ENCODE results near the gene MINDY4B.
"Not testable (repeated sequence)": the region's sequence is repeated elsewhere in the genome, so short reads cannot be mapped to it uniquely, and the experiment has no call there.

The MINDY4B gene

DNA sequence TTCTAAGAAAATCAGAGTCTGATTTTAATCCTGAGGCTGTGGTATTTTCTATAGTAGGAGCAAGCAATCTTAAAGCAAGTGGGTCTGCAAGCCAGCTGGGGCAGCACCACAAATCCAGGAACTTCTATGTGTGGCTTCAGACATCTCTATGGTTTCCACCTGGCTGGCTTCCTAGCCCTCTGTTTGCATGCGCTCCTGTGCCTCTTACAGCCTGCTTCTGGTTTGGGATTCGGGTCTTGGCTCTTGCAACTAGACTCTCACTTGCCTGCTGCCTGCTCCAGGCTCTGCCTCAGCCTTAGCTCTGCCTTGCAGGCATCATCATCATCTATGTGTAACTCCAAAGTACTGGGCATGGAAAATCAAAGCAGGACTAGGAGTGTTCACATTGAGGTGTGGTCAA is 43.4 kb downstream of the MINDY4B start:
- Histone ChIP-seq H4K20me1 (ENCODE audit: insufficient read depth, low read length) (no peaks in the 10 kb centered on the region), H3F3A (ENCODE audit: insufficient read depth, low read length) (no peaks in the 10 kb centered on the region), H3K36me3 (ENCODE audit: insufficient read depth, low read length) (no peaks in the 10 kb centered on the region), H3K9ac (ENCODE audit: low read length) (no peak overlapping the region), H3K4me2 (ENCODE audit: low read length) (no peak overlapping the region), H3K27me3 (ENCODE audit: insufficient read depth, low read length) (no peaks in the 10 kb centered on the region), H3K9me2 (ENCODE audit: low read depth, low read length) (no peaks in the 10 kb centered on the region), H3K9me3 (ENCODE audit: low read length) (no peaks in the 10 kb centered on the region), H3K79me2 (ENCODE audit: insufficient read depth, low read length) (no peaks in the 10 kb centered on the region), H2AFZ (ENCODE audit: low read length) (no peak overlapping the region), H3K27ac (ENCODE audit: low read depth, low read length, poor library complexity, severe bottlenecking) (no peak overlapping the region), H3K4me3 (ENCODE audit: low read depth, low read length, poor library complexity, severe bottlenecking) (no peak overlapping the region), H3K4me1 (ENCODE audit: insufficient read depth, low read length, severe bottlenecking) (no peaks in the 10 kb centered on the region)
- TF ChIP-seq EZH2 (IDR thresholded peaks at IDR 0.05; ENCODE audit: borderline replicate concordance, low read length): no peak
- TF ChIP-seq, protein P1, sequence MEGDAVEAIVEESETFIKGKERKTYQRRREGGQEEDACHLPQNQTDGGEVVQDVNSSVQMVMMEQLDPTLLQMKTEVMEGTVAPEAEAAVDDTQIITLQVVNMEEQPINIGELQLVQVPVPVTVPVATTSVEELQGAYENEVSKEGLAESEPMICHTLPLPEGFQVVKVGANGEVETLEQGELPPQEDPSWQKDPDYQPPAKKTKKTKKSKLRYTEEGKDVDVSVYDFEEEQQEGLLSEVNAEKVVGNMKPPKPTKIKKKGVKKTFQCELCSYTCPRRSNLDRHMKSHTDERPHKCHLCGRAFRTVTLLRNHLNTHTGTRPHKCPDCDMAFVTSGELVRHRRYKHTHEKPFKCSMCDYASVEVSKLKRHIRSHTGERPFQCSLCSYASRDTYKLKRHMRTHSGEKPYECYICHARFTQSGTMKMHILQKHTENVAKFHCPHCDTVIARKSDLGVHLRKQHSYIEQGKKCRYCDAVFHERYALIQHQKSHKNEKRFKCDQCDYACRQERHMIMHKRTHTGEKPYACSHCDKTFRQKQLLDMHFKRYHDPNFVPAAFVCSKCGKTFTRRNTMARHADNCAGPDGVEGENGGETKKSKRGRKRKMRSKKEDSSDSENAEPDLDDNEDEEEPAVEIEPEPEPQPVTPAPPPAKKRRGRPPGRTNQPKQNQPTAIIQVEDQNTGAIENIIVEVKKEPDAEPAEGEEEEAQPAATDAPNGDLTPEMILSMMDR (IDR thresholded peaks at IDR 0.05; ENCODE audit: low read length): no peak

DNA sequence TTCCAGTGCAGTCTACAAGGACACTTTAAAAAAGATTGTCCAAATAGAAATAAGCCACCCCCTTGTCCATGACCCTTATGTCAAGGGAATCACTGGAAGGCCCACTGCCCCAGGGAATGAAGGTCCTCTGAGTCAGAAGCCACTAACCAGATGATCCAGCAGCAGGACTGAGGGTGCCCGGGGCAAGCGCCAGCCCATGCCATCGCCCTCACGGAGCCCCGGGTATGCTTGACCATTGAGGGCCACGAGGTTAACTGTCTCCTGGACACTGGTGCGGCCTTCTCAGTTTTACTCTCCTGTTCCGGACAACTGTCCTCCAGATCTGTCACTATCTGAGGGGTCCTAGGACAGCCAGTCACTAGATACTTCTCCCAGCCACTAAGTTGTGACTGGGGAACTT is 47.3 kb downstream of the MINDY4B start:
- not testable (repeated sequence) for H3F3A ChIP-seq (ENCODE audit: insufficient read depth, low read length); H3K4me3 ChIP-seq (ENCODE audit: low read depth, low read length, poor library complexity, severe bottlenecking); H3K4me1 ChIP-seq (ENCODE audit: insufficient read depth, low read length, severe bottlenecking); H3K9ac ChIP-seq (ENCODE audit: low read length); H3K27ac ChIP-seq (ENCODE audit: low read depth, low read length, poor library complexity, severe bottlenecking); H3K27me3 ChIP-seq (ENCODE audit: insufficient read depth, low read length); H4K20me1 ChIP-seq (ENCODE audit: insufficient read depth, low read length); H3K79me2 ChIP-seq (ENCODE audit: insufficient read depth, low read length); H2AFZ ChIP-seq (ENCODE audit: low read length); H3K9me3 ChIP-seq (ENCODE audit: low read length); H3K4me2 ChIP-seq (ENCODE audit: low read length); H3K9me2 ChIP-seq (ENCODE audit: low read depth, low read length); H3K36me3 ChIP-seq (ENCODE audit: insufficient read depth, low read length)

DNA sequence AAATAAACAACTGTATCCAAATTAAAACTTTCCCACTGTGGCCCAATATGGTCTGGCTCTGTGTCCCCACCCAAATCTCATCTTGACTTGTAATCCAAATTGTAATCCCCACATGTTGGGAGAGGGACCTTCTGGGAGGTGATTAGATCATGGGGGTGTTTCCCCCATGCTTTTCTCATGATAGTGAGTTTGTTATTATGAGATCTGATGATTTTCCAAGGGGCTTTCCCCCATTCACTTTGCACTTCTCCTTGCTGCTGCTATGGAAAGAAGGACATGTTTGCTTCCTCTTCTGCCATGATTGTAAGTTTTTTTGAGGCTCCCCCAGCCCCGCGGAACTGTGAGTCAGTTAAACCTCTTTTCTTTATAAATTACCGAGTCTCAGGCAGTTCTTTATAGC is 55.0 kb downstream of the MINDY4B start:
- Histone ChIP-seq H3K79me2 (ENCODE audit: insufficient read depth, low read length) (no peaks in the 10 kb centered on the region), H3K27ac (ENCODE audit: low read depth, low read length, poor library complexity, severe bottlenecking) (no peak overlapping the region), H3K9me2 (ENCODE audit: low read depth, low read length) (no peaks in the 10 kb centered on the region; the same call in 1 of the 2 replicates), H3K27me3 (ENCODE audit: insufficient read depth, low read length) (peaks cover 6% of the 10 kb centered on the region; the same call in 1 of the 2 replicates), H3K4me1 (ENCODE audit: insufficient read depth, low read length, severe bottlenecking) (no peaks in the 10 kb centered on the region), H3K4me2 (ENCODE audit: low read length) (no peak overlapping the region), H3F3A (ENCODE audit: insufficient read depth, low read length) (no peaks in the 10 kb centered on the region), H3K9ac (ENCODE audit: low read length) (no peak overlapping the region), H2AFZ (ENCODE audit: low read length) (no peak overlapping the region), H3K36me3 (ENCODE audit: insufficient read depth, low read length) (no peaks in the 10 kb centered on the region; the same call in 1 of the 2 replicates), H4K20me1 (ENCODE audit: insufficient read depth, low read length) (no peaks in the 10 kb centered on the region), H3K4me3 (ENCODE audit: low read depth, low read length, poor library complexity, severe bottlenecking) (no peak overlapping the region), H3K9me3 (ENCODE audit: low read length) (peaks cover 6% of the 10 kb centered on the region; the same call in 1 of the 2 replicates)
- TF ChIP-seq, protein P1 (IDR thresholded peaks at IDR 0.05; ENCODE audit: low read length): no peak

DNA sequence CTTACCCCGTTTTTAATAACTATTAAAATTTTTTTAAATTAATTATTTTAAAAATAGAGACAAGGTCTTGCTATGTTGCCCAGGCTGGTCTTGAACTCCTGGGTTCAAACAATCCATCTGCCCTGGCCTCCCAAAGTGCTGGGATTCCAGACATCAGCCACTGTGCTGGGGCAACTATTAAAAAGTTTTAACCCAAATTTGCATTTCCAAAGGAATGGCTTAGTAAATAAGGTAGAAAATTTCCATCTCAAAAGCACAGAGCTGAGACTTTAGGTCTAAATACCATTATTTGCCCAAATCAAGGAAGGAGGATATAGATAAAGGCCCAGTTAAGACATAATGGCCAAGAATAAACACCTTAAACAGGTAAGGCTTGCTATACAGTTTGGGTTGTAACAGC is 56.4 kb downstream of the MINDY4B start:
- no peaks in the 10 kb centered on the region for H3F3A ChIP-seq (ENCODE audit: insufficient read depth, low read length)
- H3K9ac ChIP-seq (ENCODE audit: low read length): no peak overlapping the region
- peaks cover 6% of the 10 kb centered on the region; the same call in 1 of the 2 replicates for H3K27me3 ChIP-seq (ENCODE audit: insufficient read depth, low read length)
- TF ChIP-seq EZH2 (IDR thresholded peaks at IDR 0.05; ENCODE audit: borderline replicate concordance, low read length): no peak
- TF ChIP-seq, protein P1 (IDR thresholded peaks at IDR 0.05; ENCODE audit: low read length): no peak
- H3K4me1 ChIP-seq (ENCODE audit: insufficient read depth, low read length, severe bottlenecking): no peaks in the 10 kb centered on the region
- H2AFZ ChIP-seq (ENCODE audit: low read length): no peak overlapping the region
- H4K20me1 ChIP-seq (ENCODE audit: insufficient read depth, low read length): no peaks in the 10 kb centered on the region
- H3K27ac ChIP-seq (ENCODE audit: low read depth, low read length, poor library complexity, severe bottlenecking): no peak overlapping the region
- H3K36me3 ChIP-seq (ENCODE audit: insufficient read depth, low read length): no peaks in the 10 kb centered on the region; the same call in 1 of the 2 replicates
- H3K4me3 ChIP-seq (ENCODE audit: low read depth, low read length, poor library complexity, severe bottlenecking): no peak overlapping the region
- H3K79me2 ChIP-seq (ENCODE audit: insufficient read depth, low read length): no peaks in the 10 kb centered on the region
- H3K9me2 ChIP-seq (ENCODE audit: low read depth, low read length): no peaks in the 10 kb centered on the region; the same call in 1 of the 2 replicates
- peaks cover 6% of the 10 kb centered on the region; the same call in 1 of the 2 replicates for H3K9me3 ChIP-seq (ENCODE audit: low read length)
- H3K4me2 ChIP-seq (ENCODE audit: low read length): no peak overlapping the region
